SK-N-SH treated with all-trans-retinoic acid at 6 μM for 48 hours (cell line): ENCODE results near the gene ADORA3.

Experiments
- ATAC-seq: fragments of 200-7000 bp; cut with Tn5 transposase; 3 replicates; pipeline ENCODE4 v1.9.1; 2020; ENCODE audit warnings: mild to moderate bottlenecking, moderate library complexity
- ARNTL ChIP-seq: fragments of 450-650 bp; formaldehyde crosslinking; IDR thresholded peaks from 2 replicates; pipeline ENCODE4 v1.5.0; 2020; ENCODE audit warnings: low read depth, mild to moderate bottlenecking, moderate library complexity, borderline replicate concordance
- BACH2 ChIP-seq: fragments of 250-450 bp; sonication (Bioruptor Pico); IDR thresholded peaks from 2 replicates; pipeline ENCODE4 v1.9.0; 2021; ENCODE audit warnings: mild to moderate bottlenecking, borderline replicate concordance
- ESRRG ChIP-seq: fragments of 250-450 bp; sonication (Bioruptor Pico); IDR thresholded peaks from 2 replicates; pipeline ENCODE4 v1.6.1; 2021; ENCODE audit warnings: mild to moderate bottlenecking
- GLIS3 ChIP-seq: fragments of 250-450 bp; sonication (Bioruptor Pico); IDR thresholded peaks from 2 replicates; pipeline ENCODE4 v1.5.0; 2020; ENCODE audit warnings: mild to moderate bottlenecking, moderate library complexity
- ISL1 ChIP-seq: fragments of 250-450 bp; sonication (Bioruptor Pico); IDR thresholded peaks from 2 replicates; pipeline ENCODE4 v2.1.2; 2022; ENCODE audit warnings: mild to moderate bottlenecking, moderate library complexity
- OSR1 ChIP-seq: fragments of 250-450 bp; sonication (Bioruptor Pico); IDR thresholded peaks from 2 replicates; pipeline ENCODE4 v1.8.0; 2022; ENCODE audit warnings: moderate library complexity, mild to moderate bottlenecking, inconsistent platforms
- POU6F1 ChIP-seq: fragments of 250-450 bp; sonication (Bioruptor Pico); IDR thresholded peaks from 2 replicates; pipeline ENCODE4 v1.8.0; 2021; ENCODE audit warnings: low read depth, mild to moderate bottlenecking, moderate library complexity, borderline replicate concordance
- PPARA ChIP-seq: fragments of 250-450 bp; sonication (Bioruptor Pico); IDR thresholded peaks from 2 replicates; pipeline ENCODE4 v1.5.0; 2020; ENCODE audit warnings: mild to moderate bottlenecking, borderline replicate concordance
- RARB ChIP-seq: fragments of 250-450 bp; sonication (Bioruptor Pico); IDR thresholded peaks from 2 replicates; pipeline ENCODE4 v1.8.0; 2021; ENCODE audit warnings: mild to moderate bottlenecking, moderate library complexity
- SNAI2 ChIP-seq: fragments of 250-450 bp; sonication (Bioruptor Pico); IDR thresholded peaks from 2 replicates; pipeline ENCODE4 v1.5.0; 2020; ENCODE audit warnings: mild to moderate bottlenecking, moderate library complexity
- TCF4 ChIP-seq: fragments of 250-450 bp; sonication (Bioruptor Pico); IDR thresholded peaks from 2 replicates; pipeline ENCODE4 v1.8.0; 2021; ENCODE audit warnings: mild to moderate bottlenecking, moderate library complexity, borderline replicate concordance
- TOX ChIP-seq: fragments of 250-450 bp; sonication (Bioruptor Pico); IDR thresholded peaks from 2 replicates; pipeline ENCODE4 v1.8.0; 2021; ENCODE audit warnings: mild to moderate bottlenecking, moderate library complexity, borderline replicate concordance
- ZC3H10 ChIP-seq: fragments of 250-450 bp; sonication (Bioruptor Pico); IDR thresholded peaks from 2 replicates; pipeline ENCODE4 v1.5.1; 2021; ENCODE audit warnings: mild to moderate bottlenecking, moderate library complexity
- ZFP3 ChIP-seq: fragments of 250-450 bp; sonication (Bioruptor Pico); IDR thresholded peaks from 2 replicates; pipeline ENCODE4 v1.5.0; 2020; ENCODE audit warnings: mild to moderate bottlenecking, moderate library complexity
- ZNF565 ChIP-seq: fragments of 450-650 bp; formaldehyde crosslinking; conservative IDR thresholded peaks from 2 replicates; pipeline ENCODE4 v1.5.0; 2020; ENCODE audit warnings: low read depth, mild to moderate bottlenecking, moderate library complexity
- ZNF70 ChIP-seq: fragments of 450-650 bp; formaldehyde crosslinking; IDR thresholded peaks from 2 replicates; pipeline ENCODE4 v1.5.0; 2020; ENCODE audit warnings: mild to moderate bottlenecking, moderate library complexity
- ZNF8 ChIP-seq: fragments of 450-650 bp; formaldehyde crosslinking; IDR thresholded peaks from 2 replicates; pipeline ENCODE4 v1.5.0; 2020; ENCODE audit warnings: mild to moderate bottlenecking, moderate library complexity
- TF ChIP-seq, protein P1 (sequence below): fragments of 250-450 bp; sonication (Bioruptor Pico); IDR thresholded peaks from 2 replicates; pipeline ENCODE4 v1.5.0; 2020; ENCODE audit warnings: mild to moderate bottlenecking, moderate library complexity
- TF ChIP-seq, protein P2 (sequence below): fragments of 250-450 bp; sonication (Bioruptor Pico); IDR thresholded peaks from 2 replicates; pipeline ENCODE4 v1.8.0; 2020; ENCODE audit warnings: mild to moderate bottlenecking, moderate library complexity, borderline replicate concordance
- TF ChIP-seq, protein P3 (sequence below): fragments of 250-450 bp; sonication (Bioruptor Pico); IDR thresholded peaks from 2 replicates; pipeline ENCODE4 v1.5.1; 2021; ENCODE audit warnings: mild to moderate bottlenecking, moderate library complexity
- TF ChIP-seq, protein P4 (sequence below): fragments of 250-450 bp; sonication (Bioruptor Pico); IDR thresholded peaks from 2 replicates; pipeline ENCODE4 v1.5.1; 2020; ENCODE audit warnings: low read depth, mild to moderate bottlenecking, moderate library complexity

Gene ADORA3

GRCh38 chr1:111490220-111490619 lies 13.2 kb downstream of the ADORA3 start:
- no peak for TF ChIP-seq ZNF70
- TF ChIP-seq, protein P1, sequence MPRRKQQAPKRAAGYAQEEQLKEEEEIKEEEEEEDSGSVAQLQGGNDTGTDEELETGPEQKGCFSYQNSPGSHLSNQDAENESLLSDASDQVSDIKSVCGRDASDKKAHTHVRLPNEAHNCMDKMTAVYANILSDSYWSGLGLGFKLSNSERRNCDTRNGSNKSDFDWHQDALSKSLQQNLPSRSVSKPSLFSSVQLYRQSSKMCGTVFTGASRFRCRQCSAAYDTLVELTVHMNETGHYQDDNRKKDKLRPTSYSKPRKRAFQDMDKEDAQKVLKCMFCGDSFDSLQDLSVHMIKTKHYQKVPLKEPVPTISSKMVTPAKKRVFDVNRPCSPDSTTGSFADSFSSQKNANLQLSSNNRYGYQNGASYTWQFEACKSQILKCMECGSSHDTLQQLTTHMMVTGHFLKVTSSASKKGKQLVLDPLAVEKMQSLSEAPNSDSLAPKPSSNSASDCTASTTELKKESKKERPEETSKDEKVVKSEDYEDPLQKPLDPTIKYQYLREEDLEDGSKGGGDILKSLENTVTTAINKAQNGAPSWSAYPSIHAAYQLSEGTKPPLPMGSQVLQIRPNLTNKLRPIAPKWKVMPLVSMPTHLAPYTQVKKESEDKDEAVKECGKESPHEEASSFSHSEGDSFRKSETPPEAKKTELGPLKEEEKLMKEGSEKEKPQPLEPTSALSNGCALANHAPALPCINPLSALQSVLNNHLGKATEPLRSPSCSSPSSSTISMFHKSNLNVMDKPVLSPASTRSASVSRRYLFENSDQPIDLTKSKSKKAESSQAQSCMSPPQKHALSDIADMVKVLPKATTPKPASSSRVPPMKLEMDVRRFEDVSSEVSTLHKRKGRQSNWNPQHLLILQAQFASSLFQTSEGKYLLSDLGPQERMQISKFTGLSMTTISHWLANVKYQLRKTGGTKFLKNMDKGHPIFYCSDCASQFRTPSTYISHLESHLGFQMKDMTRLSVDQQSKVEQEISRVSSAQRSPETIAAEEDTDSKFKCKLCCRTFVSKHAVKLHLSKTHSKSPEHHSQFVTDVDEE, result no peak
- no peak for TF ChIP-seq OSR1 (CRISPR knock-in tag)
- TF ChIP-seq TOX (CRISPR knock-in tag), result no peak
- TF ChIP-seq ZFP3 (CRISPR knock-in tag), result no peak
- no peak for TF ChIP-seq TCF4
- no peak for TF ChIP-seq SNAI2 (CRISPR knock-in tag)
- no peak for TF ChIP-seq ARNTL (CRISPR knock-in tag)
- TF ChIP-seq ESRRG (CRISPR knock-in tag), result no peak
- TF ChIP-seq, protein P2, sequence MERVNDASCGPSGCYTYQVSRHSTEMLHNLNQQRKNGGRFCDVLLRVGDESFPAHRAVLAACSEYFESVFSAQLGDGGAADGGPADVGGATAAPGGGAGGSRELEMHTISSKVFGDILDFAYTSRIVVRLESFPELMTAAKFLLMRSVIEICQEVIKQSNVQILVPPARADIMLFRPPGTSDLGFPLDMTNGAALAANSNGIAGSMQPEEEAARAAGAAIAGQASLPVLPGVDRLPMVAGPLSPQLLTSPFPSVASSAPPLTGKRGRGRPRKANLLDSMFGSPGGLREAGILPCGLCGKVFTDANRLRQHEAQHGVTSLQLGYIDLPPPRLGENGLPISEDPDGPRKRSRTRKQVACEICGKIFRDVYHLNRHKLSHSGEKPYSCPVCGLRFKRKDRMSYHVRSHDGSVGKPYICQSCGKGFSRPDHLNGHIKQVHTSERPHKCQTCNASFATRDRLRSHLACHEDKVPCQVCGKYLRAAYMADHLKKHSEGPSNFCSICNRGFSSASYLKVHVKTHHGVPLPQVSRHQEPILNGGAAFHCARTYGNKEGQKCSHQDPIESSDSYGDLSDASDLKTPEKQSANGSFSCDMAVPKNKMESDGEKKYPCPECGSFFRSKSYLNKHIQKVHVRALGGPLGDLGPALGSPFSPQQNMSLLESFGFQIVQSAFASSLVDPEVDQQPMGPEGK, result no peak
- TF ChIP-seq PPARA (CRISPR knock-in tag), result no peak
- no peak for TF ChIP-seq BACH2 (CRISPR knock-in tag)
- TF ChIP-seq ISL1, result no peak
- no peak for TF ChIP-seq POU6F1 (CRISPR knock-in tag)
- TF ChIP-seq GLIS3 (CRISPR knock-in tag), result no peak
- no peak for ATAC-seq

DNA sequence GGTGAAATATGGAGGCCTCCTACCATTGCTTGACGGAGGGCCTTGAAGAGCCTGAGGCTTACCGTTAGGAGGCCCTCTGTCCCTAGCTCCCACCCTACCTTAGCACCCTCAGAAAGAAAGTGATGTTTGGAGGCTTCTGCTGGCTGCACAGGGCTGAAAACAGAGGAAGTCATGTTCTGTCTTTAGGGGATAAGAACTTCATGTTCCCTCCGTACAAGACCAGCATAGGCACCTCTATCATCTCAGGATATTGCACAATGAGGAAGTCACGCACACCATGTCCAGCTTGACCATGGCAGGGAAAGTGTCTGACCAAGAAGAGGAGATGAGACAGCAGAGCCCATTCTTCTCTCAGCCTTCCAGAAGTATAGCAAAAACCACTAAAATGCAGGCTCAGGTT lies 13.8 kb downstream of the ADORA3 start:
- ATAC-seq, result no peak
- TF ChIP-seq RARB (CRISPR knock-in tag) (no peak), POU6F1 (CRISPR knock-in tag) (no peak), ZNF8 (CRISPR knock-in tag) (no peak), ZNF565 (no peak), TCF4 (no peak), BACH2 (CRISPR knock-in tag) (no peak), ZC3H10 (CRISPR knock-in tag) (no peak), SNAI2 (CRISPR knock-in tag) (no peak), ZNF70 (no peak)
- TF ChIP-seq, protein P3, sequence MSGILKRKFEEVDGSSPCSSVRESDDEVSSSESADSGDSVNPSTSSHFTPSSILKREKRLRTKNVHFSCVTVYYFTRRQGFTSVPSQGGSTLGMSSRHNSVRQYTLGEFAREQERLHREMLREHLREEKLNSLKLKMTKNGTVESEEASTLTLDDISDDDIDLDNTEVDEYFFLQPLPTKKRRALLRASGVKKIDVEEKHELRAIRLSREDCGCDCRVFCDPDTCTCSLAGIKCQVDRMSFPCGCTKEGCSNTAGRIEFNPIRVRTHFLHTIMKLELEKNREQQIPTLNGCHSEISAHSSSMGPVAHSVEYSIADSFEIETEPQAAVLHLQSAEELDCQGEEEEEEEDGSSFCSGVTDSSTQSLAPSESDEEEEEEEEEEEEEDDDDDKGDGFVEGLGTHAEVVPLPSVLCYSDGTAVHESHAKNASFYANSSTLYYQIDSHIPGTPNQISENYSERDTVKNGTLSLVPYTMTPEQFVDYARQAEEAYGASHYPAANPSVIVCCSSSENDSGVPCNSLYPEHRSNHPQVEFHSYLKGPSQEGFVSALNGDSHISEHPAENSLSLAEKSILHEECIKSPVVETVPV (CRISPR knock-in tag), result no peak
- TF ChIP-seq, protein P2, result no peak
- TF ChIP-seq, protein P4, sequence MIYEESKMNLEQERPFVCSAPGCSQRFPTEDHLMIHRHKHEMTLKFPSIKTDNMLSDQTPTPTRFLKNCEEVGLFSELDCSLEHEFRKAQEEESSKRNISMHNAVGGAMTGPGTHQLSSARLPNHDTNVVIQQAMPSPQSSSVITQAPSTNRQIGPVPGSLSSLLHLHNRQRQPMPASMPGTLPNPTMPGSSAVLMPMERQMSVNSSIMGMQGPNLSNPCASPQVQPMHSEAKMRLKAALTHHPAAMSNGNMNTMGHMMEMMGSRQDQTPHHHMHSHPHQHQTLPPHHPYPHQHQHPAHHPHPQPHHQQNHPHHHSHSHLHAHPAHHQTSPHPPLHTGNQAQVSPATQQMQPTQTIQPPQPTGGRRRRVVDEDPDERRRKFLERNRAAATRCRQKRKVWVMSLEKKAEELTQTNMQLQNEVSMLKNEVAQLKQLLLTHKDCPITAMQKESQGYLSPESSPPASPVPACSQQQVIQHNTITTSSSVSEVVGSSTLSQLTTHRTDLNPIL, result no peak
- TF ChIP-seq, protein P1, result no peak
